ENCODE data around the gene CDK10.
A peak's percentile ranks its signal among the peaks of the same experiment; 100 is the strongest.
"Not testable (repeated sequence)": the region's sequence is repeated elsewhere in the genome, so short reads cannot be mapped to it uniquely, and the experiment has no call there.

The CDK10 gene

GRCh38 chr16:89696670-89697128 is 10.2 kb downstream of the CDK10 start:
- DNase-seq = no peak

GRCh38 chr16:89697161-89697615 is 10.7 kb downstream of the CDK10 start:
- no peak for DNase-seq

GRCh38 chr16:89697616-89698331 is 11.3 kb downstream of the CDK10 start:
- DNase-seq = no peak

GRCh38 chr16:89698717-89699116 is 12.2 kb downstream of the CDK10 start:
- not testable (repeated sequence) for DNase-seq

GRCh38 chr16:89699629-89700099 is 13.2 kb downstream of the CDK10 start:
- not testable (repeated sequence) for DNase-seq

GRCh38 chr16:89700100-89700648 is 13.7 kb downstream of the CDK10 start:
- DNase-seq = peak; percentile 98

GRCh38 chr16:89700649-89701424 is 14.3 kb downstream of the CDK10 start:
- DNase-seq = peak; percentile 50

GRCh38 chr16:89701425-89702406 is 15.2 kb downstream of the CDK10 start, which contains the start of gene SPATA2L:
TSS of gene SPATA2L (minus strand) at chr16:89701705. CDS start at chr16:89701232, 473 bp downstream.
- peak; percentile 90 for DNase-seq

GRCh38 chr16:89704281-89704680 is 17.8 kb downstream of the CDK10 start:
- no peak for DNase-seq

- DNase-seq = no peak
These were observed 18.5 kb downstream of the CDK10 start for GRCh38 chr16:89705006-89705405.

- DNase-seq = no peak
These were observed 20.2 kb downstream of the CDK10 start for GRCh38 chr16:89706518-89707260.

GRCh38 chr16:89707695-89708094 is 21.2 kb downstream of the CDK10 start:
- no peak for DNase-seq

GRCh38 chr16:89708481-89708931 is 22.0 kb downstream of the CDK10 start:
- DNase-seq = no peak

GRCh38 chr16:89709166-89709565 is 22.7 kb downstream of the CDK10 start:
- DNase-seq = no peak

- DNase-seq = no peak
These were observed 23.4 kb downstream of the CDK10 start for GRCh38 chr16:89709716-89710432.

GRCh38 chr16:89710709-89711564 is 24.4 kb downstream of the CDK10 start:
- DNase-seq = no peak

GRCh38 chr16:89711601-89712273 is 25.2 kb downstream of the CDK10 start:
- peak; percentile 66 for DNase-seq

GRCh38 chr16:89712274-89712781 is 25.8 kb downstream of the CDK10 start:
- no peak for DNase-seq

GRCh38 chr16:89716493-89716892 is 30.0 kb downstream of the CDK10 start:
- DNase-seq = no peak
